Measurements from ENCODE around the gene FNDC3B.

- TF ChIP-seq POLR2A (IDR thresholded peaks at IDR 0.05) = no peak
- TF ChIP-seq POLR2AphosphoS5 (IDR thresholded peaks at IDR 0.05) = no peak
- no peak for TF ChIP-seq CTCF (IDR thresholded peaks at IDR 0.05 in 8 of 11, conservative IDR thresholded peaks at IDR 0.05 in 3 of 11)
Observed at GRCh38 chr3:172355836-172356235, 316.5 kb downstream of the FNDC3B start.
